Measurements from ENCODE around the gene FEM1A. TPM values are rescaled to one million over a fixed set of nuclear protein-coding genes. Genes with fewer than 3 reads are reported as not detected.

The FEM1A gene
- total and polyA plus RNA-seq, 9 of the 15 experiments (the other 6 are each of a cell fraction or from before 2014, with no cell fraction given): 0.08 to 19.0 (median 6.8) TPM

DNA sequence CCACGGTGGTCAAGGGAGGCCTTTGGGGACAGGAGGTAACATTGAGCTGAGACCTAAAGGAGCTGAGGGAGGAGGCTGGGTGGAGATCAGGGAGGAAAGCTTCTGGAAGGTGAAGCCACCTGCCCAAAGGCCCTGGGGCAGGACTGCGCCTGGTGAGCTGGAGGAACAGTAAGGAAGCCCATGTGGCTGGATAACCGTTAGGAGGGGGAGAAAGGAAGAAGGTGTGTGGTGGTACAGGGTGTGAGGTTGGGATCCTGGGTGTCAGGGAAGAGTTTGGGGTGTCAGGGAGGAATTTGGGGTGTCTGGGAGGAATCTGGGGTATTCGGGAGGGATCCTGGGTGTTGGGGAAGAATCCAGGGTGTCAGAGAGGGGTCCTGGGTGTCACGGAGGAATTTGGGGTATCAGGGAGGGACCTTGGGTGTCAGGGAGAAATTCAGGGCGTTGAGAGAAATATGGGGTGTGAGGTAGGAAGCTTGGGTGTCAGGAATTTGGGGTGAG, 39.3 kb downstream of the FEM1A start:
- WGBS (ENCODE audit: insufficient coverage, low coverage, missing lambda C conversion rate): 11% methylated on average over 6 of the region's 6 CpGs
- H3K4me1 ChIP-seq (replicated peaks in 1 of 2; ENCODE audit: control insufficient read depth in 2 of 2, insufficient read depth in 2 of 2, low read length in 2 of 2): peaks cover 7 to 15% of the 10 kb centered on the region in 2 experiments; a peak in 4 of 5 replicates
- H3K27ac ChIP-seq (ENCODE audit: extremely low read depth, low read depth, low read length): peak overlapping the region; percentile 90
- H3K9ac ChIP-seq (ENCODE audit: insufficient read depth in 1 of 2, low read depth in 2 of 2, low read length in 2 of 2): peak overlapping the region; percentile 88 to 95
- peaks cover 3% of the 10 kb centered on the region; the same call in 1 of the 3 replicates for H3K36me3 ChIP-seq (ENCODE audit: control insufficient read depth, insufficient read depth, low read length)
- no peaks in the 10 kb centered on the region for H4K20me1 ChIP-seq (replicated peaks; ENCODE audit: control insufficient read depth, insufficient read depth, low read length)
- intact Hi-C loops (cut with micrococcal nuclease): no loop called here
- no peaks in the 10 kb centered on the region for H3K9me1 ChIP-seq (ENCODE audit: control insufficient read depth, insufficient read depth, low read length)
- no peaks in the 10 kb centered on the region; the same call in 1 of the 2 replicates for H3K9me3 ChIP-seq (replicated peaks; ENCODE audit: control insufficient read depth, insufficient read depth, low read depth, low read length)
- DNase-seq (ENCODE audit: extremely low read depth in 1 of 4, low spot score in 3 of 4): peak in 3 of 4 experiments; percentile 26 to 38 (median 29)
- FAIRE-seq: peak; percentile 76
- ATAC-seq: peak; percentile 45
- POLR2A ChIA-PET: interaction anchor here (1.2 to 1.4 kb wide), 2 partner anchors 10 to 14 kb away, joined by 3 to 4 read pairs; no protein-coding TSS in a partner anchor
- CTCF ChIA-PET (ENCODE audit: low intra/inter-chr PET ratio): interaction anchor here (0.8 kb wide), 1 partner anchor 19 kb away, joined by 5 read pairs; no protein-coding TSS in a partner anchor
- H2AFZ ChIP-seq (ENCODE audit: low read depth, low read length): peak overlapping the region; percentile 100
- BruUV-seq (replicated peaks): TSS peak; percentile 78
- peak overlapping the region; percentile 92 for H3K4me2 ChIP-seq (ENCODE audit: insufficient read depth, low read length)
- peaks cover 31% of the 10 kb centered on the region for H3K79me2 ChIP-seq (ENCODE audit: control insufficient read depth, insufficient read depth, low read length)
- peak overlapping the region; percentile 98 for H3K4me3 ChIP-seq
- no peaks in the 10 kb centered on the region for H3K27me3 ChIP-seq (ENCODE audit: control insufficient read depth in 2 of 2, insufficient read depth in 2 of 2, low read length in 2 of 2)
- in situ Hi-C loops (cut with MboI): no loop called here
- TF ChIP-seq PHB (CRISPR knock-in tag; IDR thresholded peaks at IDR 0.05) (no peak), XRCC5 (IDR thresholded peaks at IDR 0.05; ENCODE audit: low read depth, low read length) (no peak), PPARD (CRISPR knock-in tag; IDR thresholded peaks at IDR 0.05) (no peak), ARNT (IDR thresholded peaks at IDR 0.05) (0 out of 4 replicates have a peak, but pooled peaks of 1 of the 2 experiments have one; percentile 43), ZNF239 (CRISPR knock-in tag; IDR thresholded peaks at IDR 0.05) (no peak), FOXJ2 (tag; IDR thresholded peaks at IDR 0.05) (no peak), ZNF436 (CRISPR knock-in tag; IDR thresholded peaks at IDR 0.05) (no peak), BRD4 (IDR thresholded peaks at IDR 0.05) (no peak), MAFG (tag; conservative IDR thresholded peaks at IDR 0.05) (no peak), STAG1 (CRISPR knock-in tag; IDR thresholded peaks at IDR 0.05; ENCODE audit: borderline replicate concordance) (no peak), ZNF354B (CRISPR knock-in tag; IDR thresholded peaks at IDR 0.05) (no peak), TBL1XR1 (IDR thresholded peaks at IDR 0.05; ENCODE audit: low read length in 2 of 2) (0 out of 4 replicates have a peak, but pooled peaks of 1 of the 2 experiments have one; percentile 9), TEAD2 (tag; IDR thresholded peaks at IDR 0.05) (no peak), SLC30A9 (CRISPR knock-in tag; IDR thresholded peaks at IDR 0.05) (no peak), ILF3 (IDR thresholded peaks at IDR 0.05; ENCODE audit: borderline replicate concordance) (no peak), SMARCA4 (IDR thresholded peaks at IDR 0.05) (no peak), SMARCE1 (IDR thresholded peaks at IDR 0.05) (0 out of 2 replicates have a peak, but pooled peaks have one; percentile 19), SRF (CRISPR knock-in tag; IDR thresholded peaks at IDR 0.05) (no peak)
- TF ChIP-seq, protein P1, sequence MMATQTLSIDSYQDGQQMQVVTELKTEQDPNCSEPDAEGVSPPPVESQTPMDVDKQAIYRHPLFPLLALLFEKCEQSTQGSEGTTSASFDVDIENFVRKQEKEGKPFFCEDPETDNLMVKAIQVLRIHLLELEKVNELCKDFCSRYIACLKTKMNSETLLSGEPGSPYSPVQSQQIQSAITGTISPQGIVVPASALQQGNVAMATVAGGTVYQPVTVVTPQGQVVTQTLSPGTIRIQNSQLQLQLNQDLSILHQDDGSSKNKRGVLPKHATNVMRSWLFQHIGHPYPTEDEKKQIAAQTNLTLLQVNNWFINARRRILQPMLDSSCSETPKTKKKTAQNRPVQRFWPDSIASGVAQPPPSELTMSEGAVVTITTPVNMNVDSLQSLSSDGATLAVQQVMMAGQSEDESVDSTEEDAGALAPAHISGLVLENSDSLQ (IDR thresholded peaks at IDR 0.05): no peak
- TF ChIP-seq, protein P2, sequence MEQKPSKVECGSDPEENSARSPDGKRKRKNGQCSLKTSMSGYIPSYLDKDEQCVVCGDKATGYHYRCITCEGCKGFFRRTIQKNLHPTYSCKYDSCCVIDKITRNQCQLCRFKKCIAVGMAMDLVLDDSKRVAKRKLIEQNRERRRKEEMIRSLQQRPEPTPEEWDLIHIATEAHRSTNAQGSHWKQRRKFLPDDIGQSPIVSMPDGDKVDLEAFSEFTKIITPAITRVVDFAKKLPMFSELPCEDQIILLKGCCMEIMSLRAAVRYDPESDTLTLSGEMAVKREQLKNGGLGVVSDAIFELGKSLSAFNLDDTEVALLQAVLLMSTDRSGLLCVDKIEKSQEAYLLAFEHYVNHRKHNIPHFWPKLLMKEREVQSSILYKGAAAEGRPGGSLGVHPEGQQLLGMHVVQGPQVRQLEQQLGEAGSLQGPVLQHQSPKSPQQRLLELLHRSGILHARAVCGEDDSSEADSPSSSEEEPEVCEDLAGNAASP (IDR thresholded peaks at IDR 0.05): no peak
- TF ChIP-seq, protein P3, sequence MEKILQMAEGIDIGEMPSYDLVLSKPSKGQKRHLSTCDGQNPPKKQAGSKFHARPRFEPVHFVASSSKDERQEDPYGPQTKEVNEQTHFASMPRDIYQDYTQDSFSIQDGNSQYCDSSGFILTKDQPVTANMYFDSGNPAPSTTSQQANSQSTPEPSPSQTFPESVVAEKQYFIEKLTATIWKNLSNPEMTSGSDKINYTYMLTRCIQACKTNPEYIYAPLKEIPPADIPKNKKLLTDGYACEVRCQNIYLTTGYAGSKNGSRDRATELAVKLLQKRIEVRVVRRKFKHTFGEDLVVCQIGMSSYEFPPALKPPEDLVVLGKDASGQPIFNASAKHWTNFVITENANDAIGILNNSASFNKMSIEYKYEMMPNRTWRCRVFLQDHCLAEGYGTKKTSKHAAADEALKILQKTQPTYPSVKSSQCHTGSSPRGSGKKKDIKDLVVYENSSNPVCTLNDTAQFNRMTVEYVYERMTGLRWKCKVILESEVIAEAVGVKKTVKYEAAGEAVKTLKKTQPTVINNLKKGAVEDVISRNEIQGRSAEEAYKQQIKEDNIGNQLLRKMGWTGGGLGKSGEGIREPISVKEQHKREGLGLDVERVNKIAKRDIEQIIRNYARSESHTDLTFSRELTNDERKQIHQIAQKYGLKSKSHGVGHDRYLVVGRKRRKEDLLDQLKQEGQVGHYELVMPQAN (IDR thresholded peaks at IDR 0.05; ENCODE audit: borderline replicate concordance): peak; percentile 15; the same call in 1 of the 2 replicates
